Stomach (tissue), 4 donors: ENCODE data around the gene SORCS3.

Source experiments
- CTCF ChIP-seq, 7 experiments: fragments of 450-650 bp in 4 of 7; fragments of 200-600 bp in 3 of 7; sonication (generic) in 3 of 7; IDR thresholded peaks; one replicate each; pipeline ENCODE4 v1.5.1; 2016 to 2019; ENCODE audit warnings: antibody characterized with exemption in 7 of 7, control low read depth in 2 of 7, mild to moderate bottlenecking in 1 of 7
- EP300 ChIP-seq: sonication (generic); formaldehyde crosslinking; IDR thresholded peaks from one replicate; pipeline ENCODE4 v1.6.1; 2017; ENCODE audit warnings: antibody characterized with exemption
- POLR2A ChIP-seq, 4 donors: fragments of 450-650 bp; IDR thresholded peaks; one replicate each; pipeline ENCODE4 v1.6.1; 2016; ENCODE audit warnings: antibody characterized with exemption in 4 of 4, control low read depth in 2 of 4, mild to moderate bottlenecking in 1 of 4, moderate library complexity in 1 of 4
- POLR2AphosphoS5 ChIP-seq, 3 donors: sonication (generic); formaldehyde crosslinking; IDR thresholded peaks; one replicate each; pipeline ENCODE4 v1.6.1; 2016; ENCODE audit warnings: antibody characterized with exemption in 3 of 3

DNA sequence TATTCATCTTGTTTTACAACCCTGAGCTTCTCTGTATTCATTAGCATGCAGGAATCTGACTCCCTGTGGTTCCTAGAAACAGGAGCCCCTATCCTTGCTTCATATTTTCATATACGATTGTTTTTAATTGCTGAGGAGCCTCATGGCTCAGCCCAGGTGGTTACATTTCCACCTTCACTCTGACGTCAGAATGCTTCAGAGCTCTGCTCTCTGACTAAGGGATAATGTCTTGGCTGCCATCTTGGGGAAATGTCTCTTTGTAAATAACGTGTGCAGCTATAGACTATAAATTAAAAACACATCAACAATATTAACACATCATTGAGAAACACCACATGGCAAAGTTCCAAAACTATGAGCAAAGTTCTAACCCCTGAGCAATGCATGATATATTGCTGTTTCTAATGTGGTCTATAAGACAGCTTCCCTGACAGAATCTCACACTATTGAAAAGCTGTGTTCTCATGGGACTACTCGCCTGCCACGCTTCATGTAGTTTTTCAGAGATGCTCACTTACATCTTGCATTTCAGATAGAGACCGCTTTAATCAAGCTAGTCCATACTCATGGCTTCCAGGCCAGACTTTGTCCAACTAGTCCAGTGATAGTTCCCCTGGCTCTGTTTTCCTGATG is 227.0 kb downstream of the SORCS3 start:
- TF ChIP-seq CTCF (IDR thresholded peaks at IDR 0.05) (no peak), POLR2AphosphoS5 (IDR thresholded peaks at IDR 0.05) (no peak), POLR2A (IDR thresholded peaks at IDR 0.05) (no peak), EP300 (no peak)
